K562 (cell line): ENCODE data around the gene NISCH. TPM values are rescaled to one million over a fixed set of nuclear protein-coding genes. Genes with fewer than 3 reads are reported as not detected.

Experiments
- ATF1 ChIP-seq, 2 experiments: fragments of 450-650 bp in 1 of 2; IDR thresholded peaks; 2 replicates each; pipeline ENCODE4 v1.6.1; 2016; ENCODE audit warnings: missing compliant biosample characterization in 1 of 2, missing genetic modification characterization in 1 of 2
- BACH1 ChIP-seq: fragments of 200-800 bp; sonication (Bioruptor generic); IDR thresholded peaks from 2 replicates; pipeline ENCODE4 v1.6.1; 2016; ENCODE audit warnings: missing genetic modification characterization, missing compliant biosample characterization
- BHLHE40 ChIP-seq: IDR thresholded peaks from 2 replicates; pipeline ENCODE4 v1.6.1; 2011; ENCODE audit warnings: low read length, improper control_type of control experiment
- DACH1 ChIP-seq: fragments of 450-650 bp; IDR thresholded peaks from 2 replicates; pipeline ENCODE4 v1.6.1; 2018; ENCODE audit not compliant: partially characterized antibody
- NCOA6 ChIP-seq: fragments of 450-650 bp; IDR thresholded peaks from 2 replicates; pipeline ENCODE4 v1.6.1; 2017; ENCODE audit warnings: mild to moderate bottlenecking
- NEUROD1 ChIP-seq: fragments of 150-350 bp; IDR thresholded peaks from 2 replicates; pipeline ENCODE4 v1.6.1; 2014; ENCODE audit warnings: borderline replicate concordance, low read length, low read depth; ENCODE audit not compliant: partially characterized antibody
- ZEB2 ChIP-seq: fragments of 450-650 bp; IDR thresholded peaks from 2 replicates; pipeline ENCODE4 v1.6.1; 2016
- polyA plus RNA-seq, 8 experiments: library from polyadenylated mRNA; depleted of rRNA in 4 of 8; stranded (reverse) in 5 of 8; unstranded in 3 of 8; fragments of >200 nt; fragmentation: Nextera tagmentation in 2 of 8; fragmentation: Illumina TruSeq in 1 of 8; extraction: Ambion mirVana in 2 of 8; extraction: Trizol in 1 of 8; gene quantifications; 2 replicates each; pipeline versions ENCODE4 v1.2.1 to v1.2.3, GENCODE V29; 2011 to 2014; ENCODE audit warnings: inconsistent platforms in 1 of 8, missing spikeins in 1 of 8
- total RNA-seq, 7 experiments: library from RNA; depleted of rRNA in 6 of 7; stranded (reverse); fragments of >200 nt in 6 of 7; fragmentation: Illumina TruSeq in 2 of 7; extraction: Trizol in 2 of 7; gene quantifications; 2 replicates each; pipeline versions ENCODE4 v1.2.1 to v1.2.3, GENCODE V29; 2011 to 2021; ENCODE audit warnings: low replicate concordance in 1 of 7
- TF ChIP-seq, protein P1 (sequence below): sonication (generic); formaldehyde crosslinking; IDR thresholded peaks from 2 replicates; pipeline ENCODE4 v1.8.0; 2023; ENCODE audit warnings: missing genetic modification reagents, mild to moderate bottlenecking, borderline replicate concordance
- TF ChIP-seq, protein P2 (sequence below): fragments of 450-650 bp; IDR thresholded peaks from 2 replicates; pipeline ENCODE4 v1.6.1; 2016; ENCODE audit warnings: mild to moderate bottlenecking, moderate library complexity
- TF ChIP-seq, protein P3 (sequence below), 3 experiments: fragments of 200-800 bp in 1 of 3; sonication (Bioruptor generic) in 1 of 3; sonication (generic) in 1 of 3; formaldehyde crosslinking in 1 of 3; IDR thresholded peaks; 2 replicates each; pipeline versions ENCODE4 v1.6.1 to v1.8.0; 2016 to 2022; ENCODE audit warnings: mild to moderate bottlenecking in 2 of 3, missing compliant biosample characterization in 2 of 3, missing genetic modification characterization in 2 of 3, missing genetic modification reagents in 1 of 3

Gene NISCH
- total and polyA plus RNA-seq, 9 of the 15 experiments (the other 6 are each of a cell fraction or from before 2014, with no cell fraction given): 0.44 to 43.5 (median 23.4) TPM

GRCh38 chr3:52454938-52455282 lies 494 bp upstream of the NISCH start (continued):
- TF ChIP-seq, protein P1, sequence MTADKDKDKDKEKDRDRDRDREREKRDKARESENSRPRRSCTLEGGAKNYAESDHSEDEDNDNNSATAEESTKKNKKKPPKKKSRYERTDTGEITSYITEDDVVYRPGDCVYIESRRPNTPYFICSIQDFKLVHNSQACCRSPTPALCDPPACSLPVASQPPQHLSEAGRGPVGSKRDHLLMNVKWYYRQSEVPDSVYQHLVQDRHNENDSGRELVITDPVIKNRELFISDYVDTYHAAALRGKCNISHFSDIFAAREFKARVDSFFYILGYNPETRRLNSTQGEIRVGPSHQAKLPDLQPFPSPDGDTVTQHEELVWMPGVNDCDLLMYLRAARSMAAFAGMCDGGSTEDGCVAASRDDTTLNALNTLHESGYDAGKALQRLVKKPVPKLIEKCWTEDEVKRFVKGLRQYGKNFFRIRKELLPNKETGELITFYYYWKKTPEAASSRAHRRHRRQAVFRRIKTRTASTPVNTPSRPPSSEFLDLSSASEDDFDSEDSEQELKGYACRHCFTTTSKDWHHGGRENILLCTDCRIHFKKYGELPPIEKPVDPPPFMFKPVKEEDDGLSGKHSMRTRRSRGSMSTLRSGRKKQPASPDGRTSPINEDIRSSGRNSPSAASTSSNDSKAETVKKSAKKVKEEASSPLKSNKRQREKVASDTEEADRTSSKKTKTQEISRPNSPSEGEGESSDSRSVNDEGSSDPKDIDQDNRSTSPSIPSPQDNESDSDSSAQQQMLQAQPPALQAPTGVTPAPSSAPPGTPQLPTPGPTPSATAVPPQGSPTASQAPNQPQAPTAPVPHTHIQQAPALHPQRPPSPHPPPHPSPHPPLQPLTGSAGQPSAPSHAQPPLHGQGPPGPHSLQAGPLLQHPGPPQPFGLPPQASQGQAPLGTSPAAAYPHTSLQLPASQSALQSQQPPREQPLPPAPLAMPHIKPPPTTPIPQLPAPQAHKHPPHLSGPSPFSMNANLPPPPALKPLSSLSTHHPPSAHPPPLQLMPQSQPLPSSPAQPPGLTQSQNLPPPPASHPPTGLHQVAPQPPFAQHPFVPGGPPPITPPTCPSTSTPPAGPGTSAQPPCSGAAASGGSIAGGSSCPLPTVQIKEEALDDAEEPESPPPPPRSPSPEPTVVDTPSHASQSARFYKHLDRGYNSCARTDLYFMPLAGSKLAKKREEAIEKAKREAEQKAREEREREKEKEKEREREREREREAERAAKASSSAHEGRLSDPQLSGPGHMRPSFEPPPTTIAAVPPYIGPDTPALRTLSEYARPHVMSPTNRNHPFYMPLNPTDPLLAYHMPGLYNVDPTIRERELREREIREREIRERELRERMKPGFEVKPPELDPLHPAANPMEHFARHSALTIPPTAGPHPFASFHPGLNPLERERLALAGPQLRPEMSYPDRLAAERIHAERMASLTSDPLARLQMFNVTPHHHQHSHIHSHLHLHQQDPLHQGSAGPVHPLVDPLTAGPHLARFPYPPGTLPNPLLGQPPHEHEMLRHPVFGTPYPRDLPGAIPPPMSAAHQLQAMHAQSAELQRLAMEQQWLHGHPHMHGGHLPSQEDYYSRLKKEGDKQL (CRISPR knock-in tag): no peak
- TF ChIP-seq NEUROD1 (no peak), ATF1 (CRISPR knock-in tag; IDR thresholded peaks at IDR 0.05) (no peak), ATF1 (tag; IDR thresholded peaks at IDR 0.05) (peak; percentile 53; the same call in 1 of the 2 replicates), NCOA6 (no peak), ZEB2 (no peak; the same call in 1 of the 2 replicates), BHLHE40 (no peak), BACH1 (tag) (no peak), DACH1 (no peak)
- TF ChIP-seq, protein P2, sequence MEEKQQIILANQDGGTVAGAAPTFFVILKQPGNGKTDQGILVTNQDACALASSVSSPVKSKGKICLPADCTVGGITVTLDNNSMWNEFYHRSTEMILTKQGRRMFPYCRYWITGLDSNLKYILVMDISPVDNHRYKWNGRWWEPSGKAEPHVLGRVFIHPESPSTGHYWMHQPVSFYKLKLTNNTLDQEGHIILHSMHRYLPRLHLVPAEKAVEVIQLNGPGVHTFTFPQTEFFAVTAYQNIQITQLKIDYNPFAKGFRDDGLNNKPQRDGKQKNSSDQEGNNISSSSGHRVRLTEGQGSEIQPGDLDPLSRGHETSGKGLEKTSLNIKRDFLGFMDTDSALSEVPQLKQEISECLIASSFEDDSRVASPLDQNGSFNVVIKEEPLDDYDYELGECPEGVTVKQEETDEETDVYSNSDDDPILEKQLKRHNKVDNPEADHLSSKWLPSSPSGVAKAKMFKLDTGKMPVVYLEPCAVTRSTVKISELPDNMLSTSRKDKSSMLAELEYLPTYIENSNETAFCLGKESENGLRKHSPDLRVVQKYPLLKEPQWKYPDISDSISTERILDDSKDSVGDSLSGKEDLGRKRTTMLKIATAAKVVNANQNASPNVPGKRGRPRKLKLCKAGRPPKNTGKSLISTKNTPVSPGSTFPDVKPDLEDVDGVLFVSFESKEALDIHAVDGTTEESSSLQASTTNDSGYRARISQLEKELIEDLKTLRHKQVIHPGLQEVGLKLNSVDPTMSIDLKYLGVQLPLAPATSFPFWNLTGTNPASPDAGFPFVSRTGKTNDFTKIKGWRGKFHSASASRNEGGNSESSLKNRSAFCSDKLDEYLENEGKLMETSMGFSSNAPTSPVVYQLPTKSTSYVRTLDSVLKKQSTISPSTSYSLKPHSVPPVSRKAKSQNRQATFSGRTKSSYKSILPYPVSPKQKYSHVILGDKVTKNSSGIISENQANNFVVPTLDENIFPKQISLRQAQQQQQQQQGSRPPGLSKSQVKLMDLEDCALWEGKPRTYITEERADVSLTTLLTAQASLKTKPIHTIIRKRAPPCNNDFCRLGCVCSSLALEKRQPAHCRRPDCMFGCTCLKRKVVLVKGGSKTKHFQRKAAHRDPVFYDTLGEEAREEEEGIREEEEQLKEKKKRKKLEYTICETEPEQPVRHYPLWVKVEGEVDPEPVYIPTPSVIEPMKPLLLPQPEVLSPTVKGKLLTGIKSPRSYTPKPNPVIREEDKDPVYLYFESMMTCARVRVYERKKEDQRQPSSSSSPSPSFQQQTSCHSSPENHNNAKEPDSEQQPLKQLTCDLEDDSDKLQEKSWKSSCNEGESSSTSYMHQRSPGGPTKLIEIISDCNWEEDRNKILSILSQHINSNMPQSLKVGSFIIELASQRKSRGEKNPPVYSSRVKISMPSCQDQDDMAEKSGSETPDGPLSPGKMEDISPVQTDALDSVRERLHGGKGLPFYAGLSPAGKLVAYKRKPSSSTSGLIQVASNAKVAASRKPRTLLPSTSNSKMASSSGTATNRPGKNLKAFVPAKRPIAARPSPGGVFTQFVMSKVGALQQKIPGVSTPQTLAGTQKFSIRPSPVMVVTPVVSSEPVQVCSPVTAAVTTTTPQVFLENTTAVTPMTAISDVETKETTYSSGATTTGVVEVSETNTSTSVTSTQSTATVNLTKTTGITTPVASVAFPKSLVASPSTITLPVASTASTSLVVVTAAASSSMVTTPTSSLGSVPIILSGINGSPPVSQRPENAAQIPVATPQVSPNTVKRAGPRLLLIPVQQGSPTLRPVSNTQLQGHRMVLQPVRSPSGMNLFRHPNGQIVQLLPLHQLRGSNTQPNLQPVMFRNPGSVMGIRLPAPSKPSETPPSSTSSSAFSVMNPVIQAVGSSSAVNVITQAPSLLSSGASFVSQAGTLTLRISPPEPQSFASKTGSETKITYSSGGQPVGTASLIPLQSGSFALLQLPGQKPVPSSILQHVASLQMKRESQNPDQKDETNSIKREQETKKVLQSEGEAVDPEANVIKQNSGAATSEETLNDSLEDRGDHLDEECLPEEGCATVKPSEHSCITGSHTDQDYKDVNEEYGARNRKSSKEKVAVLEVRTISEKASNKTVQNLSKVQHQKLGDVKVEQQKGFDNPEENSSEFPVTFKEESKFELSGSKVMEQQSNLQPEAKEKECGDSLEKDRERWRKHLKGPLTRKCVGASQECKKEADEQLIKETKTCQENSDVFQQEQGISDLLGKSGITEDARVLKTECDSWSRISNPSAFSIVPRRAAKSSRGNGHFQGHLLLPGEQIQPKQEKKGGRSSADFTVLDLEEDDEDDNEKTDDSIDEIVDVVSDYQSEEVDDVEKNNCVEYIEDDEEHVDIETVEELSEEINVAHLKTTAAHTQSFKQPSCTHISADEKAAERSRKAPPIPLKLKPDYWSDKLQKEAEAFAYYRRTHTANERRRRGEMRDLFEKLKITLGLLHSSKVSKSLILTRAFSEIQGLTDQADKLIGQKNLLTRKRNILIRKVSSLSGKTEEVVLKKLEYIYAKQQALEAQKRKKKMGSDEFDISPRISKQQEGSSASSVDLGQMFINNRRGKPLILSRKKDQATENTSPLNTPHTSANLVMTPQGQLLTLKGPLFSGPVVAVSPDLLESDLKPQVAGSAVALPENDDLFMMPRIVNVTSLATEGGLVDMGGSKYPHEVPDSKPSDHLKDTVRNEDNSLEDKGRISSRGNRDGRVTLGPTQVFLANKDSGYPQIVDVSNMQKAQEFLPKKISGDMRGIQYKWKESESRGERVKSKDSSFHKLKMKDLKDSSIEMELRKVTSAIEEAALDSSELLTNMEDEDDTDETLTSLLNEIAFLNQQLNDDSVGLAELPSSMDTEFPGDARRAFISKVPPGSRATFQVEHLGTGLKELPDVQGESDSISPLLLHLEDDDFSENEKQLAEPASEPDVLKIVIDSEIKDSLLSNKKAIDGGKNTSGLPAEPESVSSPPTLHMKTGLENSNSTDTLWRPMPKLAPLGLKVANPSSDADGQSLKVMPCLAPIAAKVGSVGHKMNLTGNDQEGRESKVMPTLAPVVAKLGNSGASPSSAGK: peak; percentile 73
- TF ChIP-seq, protein P3, sequence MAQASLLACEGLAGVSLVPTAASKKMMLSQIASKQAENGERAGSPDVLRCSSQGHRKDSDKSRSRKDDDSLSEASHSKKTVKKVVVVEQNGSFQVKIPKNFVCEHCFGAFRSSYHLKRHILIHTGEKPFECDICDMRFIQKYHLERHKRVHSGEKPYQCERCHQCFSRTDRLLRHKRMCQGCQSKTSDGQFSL (CRISPR knock-in tag; IDR thresholded peaks at IDR 0.05): no peak
- TF ChIP-seq, protein P3 (tag; IDR thresholded peaks at IDR 0.05): no peak
